ENCODE data around the gene ZFAND3. TPM values are rescaled to one million over a fixed set of nuclear protein-coding genes. Genes with fewer than 3 reads are reported as not detected.
A peak's percentile ranks its signal among the peaks of the same experiment; 100 is the strongest.
"Not testable (repeated sequence)": the region's sequence is repeated elsewhere in the genome, so short reads cannot be mapped to it uniquely, and the experiment has no call there.

The ZFAND3 gene
- polyA plus RNA-seq, 4 donors = 140 to 179 (median 177) TPM

- DNase-seq (ENCODE audit: low read depth in 4 of 4, low spot score in 3 of 4) = no peak
Measured at GRCh38 chr6:38033442-38033982, 214.0 kb downstream of the ZFAND3 start.

DNA sequence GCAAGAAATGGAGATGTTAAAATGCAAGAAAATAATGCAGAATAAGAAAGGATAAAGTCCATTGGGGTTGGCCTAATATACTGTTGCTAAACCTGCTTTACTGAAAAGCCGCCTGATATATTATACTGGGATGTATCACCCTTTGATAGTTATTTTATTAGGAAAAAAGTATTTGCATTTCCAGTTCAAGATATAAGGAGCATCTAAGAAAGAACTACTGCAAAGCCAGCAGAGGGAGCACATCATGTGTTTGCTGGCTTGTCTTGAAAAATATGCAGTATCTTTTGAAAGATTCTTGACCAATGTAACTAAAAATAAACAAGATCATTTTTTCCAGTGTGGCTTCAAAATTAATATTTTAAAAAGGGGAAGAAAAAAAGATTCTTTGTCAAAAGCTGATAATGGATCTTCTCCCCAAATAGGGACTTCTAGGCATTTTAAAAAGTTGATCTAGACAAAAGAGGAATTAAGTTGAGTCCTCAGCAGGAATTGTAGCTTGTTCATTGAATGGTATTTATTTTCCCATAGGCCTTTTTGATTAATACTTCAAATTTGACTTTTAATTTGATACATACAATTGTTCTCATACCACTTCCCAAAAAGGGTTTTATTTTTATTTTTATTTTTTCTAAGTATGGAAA lies 214.9 kb downstream of the ZFAND3 start:
- DNase-seq (ENCODE audit: low read depth in 4 of 4, low spot score in 3 of 4) = peak in 2 of 4 donors; percentile 10 to 14

GRCh38 chr6:38035478-38035877 lies 216.0 kb downstream of the ZFAND3 start:
- DNase-seq (ENCODE audit: low read depth in 4 of 4, low spot score in 3 of 4) = no peak

DNA sequence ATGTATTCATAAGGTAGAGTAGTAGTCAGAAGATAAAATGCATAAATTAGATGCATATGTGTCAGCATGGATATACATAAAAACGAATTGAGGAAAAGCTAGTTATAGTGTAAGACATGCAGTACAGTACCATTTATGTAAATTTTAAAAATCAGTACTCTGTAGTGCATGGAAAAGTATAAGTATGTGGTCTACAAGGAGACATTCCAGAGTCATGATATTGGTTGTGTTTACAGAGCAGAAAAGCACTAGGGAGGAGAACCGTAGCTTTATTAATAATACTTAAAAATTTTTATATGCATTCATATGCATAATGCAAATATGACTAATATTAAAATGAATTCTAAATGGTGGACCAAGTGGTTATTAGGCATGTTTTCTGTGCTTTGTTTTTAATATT lies 220.0 kb downstream of the ZFAND3 start:
- no peak for DNase-seq (ENCODE audit: low read depth in 4 of 4, low spot score in 3 of 4)

DNA sequence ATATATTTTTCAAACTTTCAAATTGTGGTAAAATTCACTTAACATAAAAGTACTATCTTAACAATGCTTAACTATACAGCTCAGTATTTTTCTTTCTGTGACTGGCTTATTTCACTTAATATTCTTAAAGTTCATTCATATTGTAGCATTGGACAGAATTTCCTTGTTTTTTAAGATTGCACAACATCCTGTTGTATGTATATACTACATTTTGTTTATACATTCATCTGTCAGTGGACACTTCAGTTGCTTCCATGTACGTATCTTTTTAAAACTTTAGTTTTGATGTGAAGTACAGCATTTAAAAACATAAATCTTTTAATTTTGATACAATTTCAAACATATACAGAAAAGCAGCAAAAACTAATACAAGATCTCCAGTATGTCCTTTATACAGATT lies 220.7 kb downstream of the ZFAND3 start:
- DNase-seq (ENCODE audit: low read depth in 4 of 4, low spot score in 3 of 4) = no peak

DNA sequence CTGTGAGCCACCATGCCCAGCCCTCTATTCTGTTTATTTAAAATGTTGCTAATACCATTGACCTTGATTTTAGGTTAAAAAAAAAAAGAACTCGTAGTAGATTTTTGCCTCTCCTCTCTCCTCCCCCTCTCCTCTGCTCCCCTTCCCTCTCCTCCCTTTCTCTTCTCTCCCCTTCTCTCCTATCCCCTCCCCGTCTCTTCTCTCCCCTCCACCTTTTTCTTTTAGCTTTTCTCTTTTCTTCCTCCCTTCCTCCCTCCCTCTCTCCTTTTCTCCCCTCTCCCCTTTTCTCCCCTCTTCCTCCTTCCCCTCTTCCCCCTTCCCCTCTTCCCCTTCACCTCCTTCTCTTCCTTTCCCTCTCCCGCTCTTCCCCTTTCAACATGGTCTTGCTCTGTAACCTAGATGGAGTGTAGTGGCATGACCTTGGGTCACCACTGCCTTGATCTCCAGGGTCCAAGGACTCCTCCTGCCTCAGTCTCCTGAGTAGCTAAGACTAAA lies 223.8 kb downstream of the ZFAND3 start:
- no peak for DNase-seq (ENCODE audit: low read depth in 4 of 4, low spot score in 3 of 4)

GRCh38 chr6:38045701-38046305 lies 226.3 kb downstream of the ZFAND3 start:
- no peak for DNase-seq (ENCODE audit: low read depth in 4 of 4, low spot score in 3 of 4)

- DNase-seq (ENCODE audit: low read depth in 4 of 4, low spot score in 3 of 4) = no peak
Measured at GRCh38 chr6:38047562-38047961, 228.0 kb downstream of the ZFAND3 start.

DNA sequence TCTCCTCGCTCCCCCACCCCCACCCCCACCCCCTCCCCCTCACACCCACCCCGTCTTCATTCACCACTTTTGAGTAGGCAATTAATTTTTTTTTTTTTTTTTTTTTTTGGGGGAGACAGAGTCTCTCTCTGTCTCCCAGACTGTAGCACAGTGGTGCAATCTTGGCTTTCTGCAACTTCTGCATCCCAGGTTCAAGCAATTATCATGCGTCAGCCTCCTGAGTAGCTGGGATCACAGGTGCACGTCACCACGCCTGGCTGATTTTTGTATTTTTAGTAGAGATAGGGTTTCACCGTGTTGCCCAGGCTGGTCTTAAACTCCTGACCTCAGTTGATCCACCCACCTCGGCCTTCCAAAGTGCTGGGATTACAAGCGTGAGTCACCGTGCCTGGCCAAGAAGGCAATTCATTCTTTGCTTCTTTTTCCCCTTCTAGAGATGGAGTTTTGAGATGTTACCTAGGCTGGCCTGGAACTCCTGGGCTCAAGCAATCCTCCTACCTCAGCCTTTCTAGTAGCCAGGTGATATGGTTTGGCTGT lies 230.4 kb downstream of the ZFAND3 start:
- not testable (repeated sequence) for DNase-seq (ENCODE audit: low read depth in 4 of 4, low spot score in 3 of 4)

- no peak for DNase-seq (ENCODE audit: low read depth in 4 of 4, low spot score in 3 of 4)
Measured at GRCh38 chr6:38051819-38052434, 232.4 kb downstream of the ZFAND3 start.

DNA sequence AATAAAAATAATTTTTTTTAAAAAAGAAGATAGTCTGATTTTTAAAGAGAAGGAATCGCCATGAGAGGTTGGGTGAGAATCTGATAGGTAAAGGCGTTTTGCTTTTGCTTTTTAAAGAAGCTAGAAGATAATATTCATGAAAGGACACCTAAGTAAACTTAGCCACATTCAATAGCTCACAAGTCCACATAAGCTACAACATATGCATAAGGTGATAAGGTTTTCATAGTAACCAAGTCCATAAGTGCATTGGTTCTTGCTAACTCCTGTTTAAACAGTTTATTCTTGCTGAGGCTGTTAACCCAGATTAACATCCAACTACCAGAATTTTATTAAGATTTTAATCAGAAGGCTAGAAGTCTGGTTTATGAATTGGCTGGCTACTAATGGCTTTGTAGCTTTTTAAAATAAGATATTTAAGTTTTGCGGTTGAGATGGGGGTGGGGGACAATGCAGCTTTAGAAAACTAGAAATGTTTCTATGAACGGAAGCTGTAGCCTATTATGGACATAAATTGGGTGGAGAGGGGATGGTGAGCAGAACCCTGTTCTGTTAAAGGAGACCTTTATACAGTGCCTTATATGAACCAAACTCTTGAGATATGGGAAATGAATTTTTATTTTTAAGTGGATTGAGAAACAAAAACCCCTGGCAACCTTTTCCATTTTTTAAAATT lies 235.1 kb downstream of the ZFAND3 start:
- no peak for DNase-seq (ENCODE audit: low read depth in 4 of 4, low spot score in 3 of 4)

GRCh38 chr6:38055203-38055589 lies 235.7 kb downstream of the ZFAND3 start:
- no peak for DNase-seq (ENCODE audit: low read depth in 4 of 4, low spot score in 3 of 4)

DNA sequence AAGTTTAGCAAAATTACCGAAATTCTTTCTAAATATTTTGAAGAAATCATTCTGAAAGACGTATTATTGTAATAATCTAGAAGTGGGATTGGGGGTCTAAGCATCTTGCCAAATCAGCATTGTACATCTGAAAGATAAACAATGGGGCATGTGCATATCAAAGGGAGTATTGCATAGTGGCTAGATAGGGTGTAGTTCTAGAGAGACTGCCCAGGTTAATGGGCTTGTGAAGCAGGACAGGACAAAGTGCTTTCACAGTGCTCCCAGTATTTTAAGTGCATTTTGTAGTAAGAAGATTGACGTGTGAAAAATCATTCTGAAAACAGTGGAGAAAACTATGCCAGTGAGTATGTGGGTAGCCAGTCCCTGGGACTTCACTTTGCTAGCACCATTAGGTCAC lies 236.8 kb downstream of the ZFAND3 start:
- DNase-seq (ENCODE audit: low read depth in 4 of 4, low spot score in 3 of 4) = no peak

- DNase-seq (ENCODE audit: low read depth in 4 of 4, low spot score in 3 of 4) = no peak
Measured at GRCh38 chr6:38057994-38058393, 238.5 kb downstream of the ZFAND3 start.

DNA sequence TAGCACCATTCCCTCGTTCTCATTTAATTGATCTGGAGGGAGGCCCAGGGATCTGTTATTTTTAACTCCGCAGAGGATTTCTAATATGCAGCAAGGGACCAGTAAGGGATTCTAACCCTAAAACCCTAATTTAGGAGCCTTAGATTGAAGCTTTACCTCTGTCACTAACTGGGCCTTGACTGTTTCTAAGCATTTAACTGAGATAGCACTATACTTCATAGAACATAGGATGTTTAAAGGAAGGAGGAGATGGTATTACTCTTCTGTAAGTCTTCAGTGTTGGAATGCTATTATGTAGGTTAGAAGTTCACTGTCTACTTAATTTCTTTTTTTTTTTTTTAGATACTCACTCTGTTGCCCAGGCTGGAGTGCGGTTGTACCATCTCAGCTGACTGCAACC lies 242.5 kb downstream of the ZFAND3 start:
- DNase-seq (ENCODE audit: low read depth in 4 of 4, low spot score in 3 of 4) = no peak

- DNase-seq (ENCODE audit: low read depth in 4 of 4, low spot score in 3 of 4) = no peak
Measured at GRCh38 chr6:38063973-38064372, 244.4 kb downstream of the ZFAND3 start.

GRCh38 chr6:38064431-38064830 lies 244.9 kb downstream of the ZFAND3 start:
- no peak for DNase-seq (ENCODE audit: low read depth in 4 of 4, low spot score in 3 of 4)

DNA sequence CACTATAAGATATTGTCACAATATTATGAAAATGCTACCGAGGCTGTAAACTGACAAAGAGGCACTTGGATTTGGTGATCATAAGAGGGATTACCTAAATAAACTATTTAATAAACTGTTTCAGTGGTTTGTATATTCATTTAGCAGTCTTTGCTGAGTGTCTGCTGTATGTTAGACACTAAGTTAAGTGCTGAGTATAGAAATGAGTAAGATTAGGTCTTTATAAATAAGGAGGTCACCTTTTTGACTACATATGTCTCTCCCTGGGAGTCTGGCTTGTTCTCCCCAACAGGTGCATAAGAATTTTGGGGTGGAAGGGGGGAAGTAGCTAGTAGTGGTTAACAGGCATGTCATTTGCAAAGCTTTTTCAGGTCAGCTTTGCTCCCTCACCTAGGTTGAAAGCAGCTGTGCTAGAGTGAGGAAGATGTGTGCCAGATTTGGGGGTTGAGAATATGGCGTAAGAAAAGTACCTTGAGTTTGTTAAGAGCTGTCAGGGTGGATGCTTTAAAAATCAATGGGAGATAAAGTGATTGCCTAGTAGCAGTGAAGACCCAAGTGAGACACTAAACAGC lies 246.3 kb downstream of the ZFAND3 start:
- DNase-seq (ENCODE audit: low read depth in 4 of 4, low spot score in 3 of 4) = no peak

DNA sequence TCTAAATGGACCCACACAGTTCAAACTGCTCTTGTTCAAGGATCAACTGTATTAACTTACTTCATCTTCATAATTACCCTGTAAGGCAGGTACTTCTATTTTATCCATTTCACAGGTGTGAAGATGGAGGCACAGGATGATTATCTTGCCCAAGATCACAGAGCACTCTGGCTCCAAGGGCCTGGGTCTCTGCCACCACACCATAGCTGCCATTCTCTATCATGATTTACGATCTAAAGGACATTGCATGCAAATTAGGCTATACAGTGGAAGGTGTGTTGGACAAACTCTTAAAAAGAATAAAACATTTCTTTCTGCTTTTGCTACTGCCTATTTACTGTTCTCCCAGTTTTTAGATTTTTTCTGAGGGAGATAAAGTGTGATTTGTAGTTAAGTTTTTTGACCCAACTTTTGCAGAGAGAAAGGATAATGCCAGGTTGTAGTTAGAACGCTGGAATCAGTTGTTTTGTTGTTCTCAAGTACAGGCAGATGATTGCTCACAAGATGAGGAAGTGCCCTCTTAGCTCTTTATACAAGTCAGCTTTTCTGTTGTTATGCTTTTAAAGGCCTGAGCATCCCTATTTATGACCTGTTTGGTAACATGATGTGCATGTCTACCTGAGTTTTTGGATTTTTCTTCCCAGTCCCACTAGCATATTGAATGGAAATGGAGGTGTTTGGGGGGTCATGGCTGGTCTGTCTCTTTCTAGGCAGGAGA lies 247.9 kb downstream of the ZFAND3 start:
- no peak for DNase-seq (ENCODE audit: low read depth in 4 of 4, low spot score in 3 of 4)
